ENCODE data around the gene WASF3. TPM values are rescaled to one million over a fixed set of nuclear protein-coding genes. Genes with fewer than 3 reads are reported as not detected.

Gene WASF3
- 10 to 100 TPM in 6 of 8 experiments, 1 to 10 TPM in 2; 1.4 to 44.2 (median 22.4) TPM for total RNA-seq

GRCh38 chr13:26557393-26558073 lies at the start of gene WASF3:
Gene WASF3, plus strand, starts transcription at chr13:26557683. Its CDS starts 84,588 bp downstream, at chr13:26642271.
- ATAC-seq (replicated peaks in 6 of 8), result peak; percentile 90 to 98 (median 96)
- Histone ChIP-seq H3K4me1 (replicated peaks in 1 of 2) (peaks cover 19 to 25% of the 10 kb centered on the region in 2 donors), H3K27ac (peak within 1 kb of the TSS; percentile 69 to 81), H3K4me3 (peak within 1 kb of the TSS; percentile 79 to 96 (median 86))
- 0 to 1% methylated on average over 3 to 13 of the region's 94 CpGs; no CpG with 5 or more reads in 8 of the 10 experiments for WGBS, 10 experiments
- in situ Hi-C loops (cut with MboI; ENCODE audit: low pct_unique_long_range_greater_than_20kb in 2 of 9, low sequenced_read_pairs in 9 of 9, unreplicated experiment in 9 of 9), result no loop called here

GRCh38 chr13:26508885-26509284 lies 48.6 kb upstream of the WASF3 start:
- WGBS, 10 experiments, result 0 to 95% (median 88%) methylated on average over 2 to 4 of the region's 4 CpGs; no CpG with 5 or more reads in 3 of the 10 experiments
- H3K4me1 ChIP-seq (replicated peaks in 1 of 2), result no peaks in the 10 kb centered on the region
- in situ Hi-C loops (cut with MboI; ENCODE audit: low pct_unique_long_range_greater_than_20kb in 2 of 9, low sequenced_read_pairs in 9 of 9, unreplicated experiment in 9 of 9), result no loop called here
- no peak overlapping the region for H3K4me3 ChIP-seq
- H3K27ac ChIP-seq, result no peak overlapping the region
- ATAC-seq (replicated peaks in 6 of 8), result peak in 2 of 8 experiments; percentile 66 to 70

- in situ Hi-C loops (cut with MboI; ENCODE audit: low pct_unique_long_range_greater_than_20kb in 2 of 9, low sequenced_read_pairs in 9 of 9, unreplicated experiment in 9 of 9), result no loop called here
- no peak for ATAC-seq (replicated peaks in 6 of 8)
- 23 to 93% (median 73%) methylated on average over 1 to 10 of the region's 10 CpGs for WGBS, 10 experiments
These were observed 48.0 kb upstream of the WASF3 start for GRCh38 chr13:26509491-26509890.

GRCh38 chr13:26513931-26514330 lies 43.6 kb upstream of the WASF3 start:
- WGBS, 10 experiments, result 28 to 95% (median 70%) methylated on average over 1 to 6 of the region's 6 CpGs; no CpG with 5 or more reads in 1 of the 10 experiments
- no peak for ATAC-seq (replicated peaks in 6 of 8)
- Histone ChIP-seq H3K4me1 (replicated peaks in 1 of 2) (peaks cover 0 to 12% of the 10 kb centered on the region in 2 donors), H3K4me3 (no peak overlapping the region), H3K27ac (no peak overlapping the region)
- in situ Hi-C loops (cut with MboI; ENCODE audit: low pct_unique_long_range_greater_than_20kb in 2 of 9, low sequenced_read_pairs in 9 of 9, unreplicated experiment in 9 of 9), result no loop called here

More at GRCh38 chr13:26509491-26509890, 48.0 kb upstream of the WASF3 start:
- Histone ChIP-seq H3K27ac (no peak overlapping the region), H3K4me1 (replicated peaks in 1 of 2) (no peaks in the 10 kb centered on the region), H3K4me3 (no peak overlapping the region)

GRCh38 chr13:26515721-26516120 lies 41.8 kb upstream of the WASF3 start:
- no peak for ATAC-seq (replicated peaks in 6 of 8)
- Histone ChIP-seq H3K4me1 (replicated peaks in 1 of 2) (peaks cover 0 to 12% of the 10 kb centered on the region in 2 donors), H3K4me3 (no peak overlapping the region), H3K27ac (no peak overlapping the region)
- WGBS, 10 experiments, result 20 to 100% (median 50%) methylated on average over 1 to 4 of the region's 4 CpGs; no CpG with 5 or more reads in 1 of the 10 experiments
- in situ Hi-C loops (cut with MboI; ENCODE audit: low pct_unique_long_range_greater_than_20kb in 2 of 9, low sequenced_read_pairs in 9 of 9, unreplicated experiment in 9 of 9), result no loop called here

GRCh38 chr13:26517936-26518335 lies 39.5 kb upstream of the WASF3 start:
- 40 to 100% (median 86%) methylated on average over 1 to 2 of the region's 2 CpGs; no CpG with 5 or more reads in 3 of the 10 experiments for WGBS, 10 experiments
- Histone ChIP-seq H3K4me1 (replicated peaks in 1 of 2) (peaks cover 0 to 12% of the 10 kb centered on the region in 2 donors), H3K27ac (no peak overlapping the region), H3K4me3 (no peak overlapping the region)
- in situ Hi-C loops (cut with MboI; ENCODE audit: low pct_unique_long_range_greater_than_20kb in 2 of 9, low sequenced_read_pairs in 9 of 9, unreplicated experiment in 9 of 9), result no loop called here
- no peak for ATAC-seq (replicated peaks in 6 of 8)

GRCh38 chr13:26518451-26518959 lies 39.0 kb upstream of the WASF3 start:
- Histone ChIP-seq H3K4me3 (no peak overlapping the region), H3K27ac (no peak overlapping the region), H3K4me1 (replicated peaks in 1 of 2) (peaks cover 0 to 12% of the 10 kb centered on the region in 2 donors)
- ATAC-seq (replicated peaks in 6 of 8), result no peak
- WGBS, 10 experiments, result 10 to 68% (median 40%) methylated on average over 1 to 3 of the region's 5 CpGs; no CpG with 5 or more reads in 1 of the 10 experiments
- in situ Hi-C loops (cut with MboI; ENCODE audit: low pct_unique_long_range_greater_than_20kb in 2 of 9, low sequenced_read_pairs in 9 of 9, unreplicated experiment in 9 of 9), result no loop called here

GRCh38 chr13:26522571-26522970 lies 34.9 kb upstream of the WASF3 start:
- 20 to 100% (median 79%) methylated on average over 1 to 5 of the region's 5 CpGs; no CpG with 5 or more reads in 5 of the 10 experiments for WGBS, 10 experiments
- in situ Hi-C loops (cut with MboI; ENCODE audit: low pct_unique_long_range_greater_than_20kb in 2 of 9, low sequenced_read_pairs in 9 of 9, unreplicated experiment in 9 of 9), result no loop called here
- no peak overlapping the region for H3K4me3 ChIP-seq
- no peak for ATAC-seq (replicated peaks in 6 of 8)
- H3K4me1 ChIP-seq (replicated peaks in 1 of 2), result peaks cover 0 to 23% of the 10 kb centered on the region in 2 donors
- H3K27ac ChIP-seq, result no peak overlapping the region

GRCh38 chr13:26523007-26523406 lies 34.5 kb upstream of the WASF3 start:
- ATAC-seq (replicated peaks in 6 of 8), result no peak
- H3K27ac ChIP-seq, result no peak overlapping the region
- no peak overlapping the region for H3K4me3 ChIP-seq
- H3K4me1 ChIP-seq (replicated peaks in 1 of 2), result peaks cover 0 to 19% of the 10 kb centered on the region in 2 donors
- 60 to 100% (median 88%) methylated on average over 1 to 5 of the region's 6 CpGs for WGBS, 10 experiments
- in situ Hi-C loops (cut with MboI; ENCODE audit: low pct_unique_long_range_greater_than_20kb in 2 of 9, low sequenced_read_pairs in 9 of 9, unreplicated experiment in 9 of 9), result no loop called here

GRCh38 chr13:26525528-26525927 lies 32.0 kb upstream of the WASF3 start:
- Histone ChIP-seq H3K4me3 (no peak overlapping the region), H3K4me1 (replicated peaks in 1 of 2) (peaks cover 0 to 13% of the 10 kb centered on the region in 2 donors), H3K27ac (no peak overlapping the region)
- no peak for ATAC-seq (replicated peaks in 6 of 8)
- in situ Hi-C loops (cut with MboI; ENCODE audit: low pct_unique_long_range_greater_than_20kb in 2 of 9, low sequenced_read_pairs in 9 of 9, unreplicated experiment in 9 of 9), result no loop called here

GRCh38 chr13:26526702-26527216 lies 30.7 kb upstream of the WASF3 start:
- WGBS, 10 experiments, result 56 to 100% (median 72%) methylated on average over 1 to 2 of the region's 2 CpGs; no CpG with 5 or more reads in 4 of the 10 experiments
- Histone ChIP-seq H3K27ac (peak overlapping the region in 1 of 2 donors; percentile 25), H3K4me1 (replicated peaks in 1 of 2) (peaks cover 0 to 13% of the 10 kb centered on the region in 2 donors), H3K4me3 (no peak overlapping the region)
- in situ Hi-C loops (cut with MboI; ENCODE audit: low pct_unique_long_range_greater_than_20kb in 2 of 9, low sequenced_read_pairs in 9 of 9, unreplicated experiment in 9 of 9), result no loop called here
- ATAC-seq (replicated peaks in 6 of 8), result peak in 5 of 8 experiments; percentile 30 to 96 (median 73)

- WGBS, 10 experiments, result 0 to 40% (median 0%) methylated on average over 1 of the region's 1 CpG; no CpG with 5 or more reads in 2 of the 10 experiments
- no peak overlapping the region for H3K27ac ChIP-seq
- in situ Hi-C loops (cut with MboI; ENCODE audit: low pct_unique_long_range_greater_than_20kb in 2 of 9, low sequenced_read_pairs in 9 of 9, unreplicated experiment in 9 of 9), result no loop called here
These were observed 29.0 kb upstream of the WASF3 start for GRCh38 chr13:26528527-26528926.

GRCh38 chr13:26529441-26529840 lies 28.0 kb upstream of the WASF3 start:
- in situ Hi-C loops (cut with MboI; ENCODE audit: low pct_unique_long_range_greater_than_20kb in 2 of 9, low sequenced_read_pairs in 9 of 9, unreplicated experiment in 9 of 9), result no loop called here
- WGBS, 10 experiments, result 5 to 57% (median 23%) methylated on average over 1 to 6 of the region's 6 CpGs; no CpG with 5 or more reads in 1 of the 10 experiments
- no peak overlapping the region for H3K4me3 ChIP-seq
- peaks cover 0 to 13% of the 10 kb centered on the region in 2 donors for H3K4me1 ChIP-seq (replicated peaks in 1 of 2)
- no peak overlapping the region for H3K27ac ChIP-seq
- peak in 3 of 8 experiments; percentile 32 to 47 (median 40) for ATAC-seq (replicated peaks in 6 of 8)

More at GRCh38 chr13:26528527-26528926, 29.0 kb upstream of the WASF3 start:
- Histone ChIP-seq H3K4me3 (no peak overlapping the region), H3K4me1 (replicated peaks in 1 of 2) (peaks cover 0 to 13% of the 10 kb centered on the region in 2 donors)
- no peak for ATAC-seq (replicated peaks in 6 of 8)
